T-helper 1 cell treated with Interleukin-12 subunit alpha and Interleukin-12 subunit beta and Interleukin-4 antibody, amounts not matched to agents 30 μg/mL and 1 μg/mL, for 36 hours (primary cell): ENCODE results near the gene INPP5A.

Source experiments
- H3K27ac Mint-ChIP-seq: one replicate; pipeline ENCODE4 v1.8.0; 2021; ENCODE audit warnings: mild to moderate bottlenecking, mixed read lengths
- H3K27me3 Mint-ChIP-seq: one replicate; pipeline ENCODE4 v1.8.0; 2021; ENCODE audit warnings: low read depth, mixed read lengths
- H3K36me3 Mint-ChIP-seq: one replicate; pipeline ENCODE4 v1.8.0; 2021; ENCODE audit warnings: low read depth, mixed read lengths
- H3K4me1 Mint-ChIP-seq: one replicate; pipeline ENCODE4 v1.8.0; 2021; ENCODE audit warnings: low read depth, mixed read lengths
- H3K4me3 Mint-ChIP-seq: one replicate; pipeline ENCODE4 v1.8.0; 2021; ENCODE audit warnings: mild to moderate bottlenecking, moderate library complexity, mixed read lengths
- H3K9me3 Mint-ChIP-seq: one replicate; pipeline ENCODE4 v1.8.0; 2021; ENCODE audit warnings: mixed read lengths

Gene INPP5A

GRCh38 chr10:132802694-132803320 is 265.2 kb downstream of the INPP5A start:
- no peaks in the 10 kb centered on the region for H3K4me1 Mint-ChIP-seq
- no peaks in the 10 kb centered on the region for H3K36me3 Mint-ChIP-seq
- no peaks in the 10 kb centered on the region for H3K9me3 Mint-ChIP-seq
- no peak overlapping the region for H3K27ac Mint-ChIP-seq
- H3K27me3 Mint-ChIP-seq = no peaks in the 10 kb centered on the region
- no peak overlapping the region for H3K4me3 Mint-ChIP-seq

GRCh38 chr10:132803416-132804210 is 266.0 kb downstream of the INPP5A start:
- Mint-ChIP-seq H3K27ac (no peak overlapping the region), H3K27me3 (no peaks in the 10 kb centered on the region), H3K9me3 (no peaks in the 10 kb centered on the region), H3K4me1 (no peaks in the 10 kb centered on the region), H3K36me3 (no peaks in the 10 kb centered on the region), H3K4me3 (no peak overlapping the region)

DNA sequence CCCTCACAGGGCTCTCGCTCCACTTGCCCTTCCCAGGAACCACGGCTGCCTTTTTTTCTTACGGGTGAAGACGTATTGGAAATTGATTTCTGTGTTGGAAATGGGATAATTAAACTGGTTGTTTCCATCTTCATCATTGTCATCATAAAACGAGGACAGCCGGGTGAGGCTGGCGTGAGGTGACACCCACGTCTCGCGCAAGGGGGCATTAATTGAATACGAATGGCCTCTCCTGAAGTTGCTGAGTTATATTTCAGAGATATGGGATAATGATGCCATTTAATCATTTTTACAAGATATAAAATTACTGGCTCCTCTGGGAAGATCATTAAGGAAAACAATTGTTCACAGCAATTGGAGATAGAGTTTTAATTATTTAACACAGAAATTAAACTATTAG is 266.7 kb downstream of the INPP5A start:
- Mint-ChIP-seq H3K27ac (no peak overlapping the region), H3K4me3 (no peak overlapping the region), H3K27me3 (no peaks in the 10 kb centered on the region), H3K9me3 (no peaks in the 10 kb centered on the region), H3K4me1 (no peaks in the 10 kb centered on the region), H3K36me3 (no peaks in the 10 kb centered on the region)

GRCh38 chr10:132804785-132805426 is 267.3 kb downstream of the INPP5A start:
- Mint-ChIP-seq H3K36me3 (no peaks in the 10 kb centered on the region), H3K27me3 (no peaks in the 10 kb centered on the region), H3K27ac (no peak overlapping the region), H3K4me3 (no peak overlapping the region), H3K4me1 (no peaks in the 10 kb centered on the region), H3K9me3 (no peaks in the 10 kb centered on the region)

GRCh38 chr10:132805599-132805998 is 268.0 kb downstream of the INPP5A start:
- Mint-ChIP-seq H3K9me3 (no peaks in the 10 kb centered on the region), H3K4me1 (no peaks in the 10 kb centered on the region), H3K36me3 (no peaks in the 10 kb centered on the region), H3K4me3 (no peak overlapping the region), H3K27ac (no peak overlapping the region), H3K27me3 (no peaks in the 10 kb centered on the region)

DNA sequence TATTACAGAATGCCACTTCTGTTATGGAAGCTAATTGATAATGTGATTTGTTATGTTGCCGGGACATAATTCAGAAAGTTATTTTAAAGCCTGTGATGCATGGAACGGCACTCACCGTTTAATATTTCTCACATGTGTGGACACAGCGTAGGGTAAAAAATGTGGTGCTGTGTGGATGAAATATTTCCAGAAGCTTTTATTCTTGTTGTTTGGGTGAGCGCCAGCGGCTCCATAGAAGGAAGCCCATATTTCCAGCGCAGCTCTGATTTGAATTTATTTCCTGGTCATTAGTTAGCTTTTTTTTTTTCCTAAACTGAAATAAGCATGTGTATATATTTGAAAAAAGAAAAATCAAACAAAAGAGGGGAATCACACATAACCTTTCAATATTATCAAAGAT is 268.5 kb downstream of the INPP5A start:
- Mint-ChIP-seq H3K27me3 (no peaks in the 10 kb centered on the region), H3K9me3 (no peaks in the 10 kb centered on the region), H3K36me3 (no peaks in the 10 kb centered on the region), H3K27ac (no peak overlapping the region), H3K4me1 (no peaks in the 10 kb centered on the region), H3K4me3 (no peak overlapping the region)

DNA sequence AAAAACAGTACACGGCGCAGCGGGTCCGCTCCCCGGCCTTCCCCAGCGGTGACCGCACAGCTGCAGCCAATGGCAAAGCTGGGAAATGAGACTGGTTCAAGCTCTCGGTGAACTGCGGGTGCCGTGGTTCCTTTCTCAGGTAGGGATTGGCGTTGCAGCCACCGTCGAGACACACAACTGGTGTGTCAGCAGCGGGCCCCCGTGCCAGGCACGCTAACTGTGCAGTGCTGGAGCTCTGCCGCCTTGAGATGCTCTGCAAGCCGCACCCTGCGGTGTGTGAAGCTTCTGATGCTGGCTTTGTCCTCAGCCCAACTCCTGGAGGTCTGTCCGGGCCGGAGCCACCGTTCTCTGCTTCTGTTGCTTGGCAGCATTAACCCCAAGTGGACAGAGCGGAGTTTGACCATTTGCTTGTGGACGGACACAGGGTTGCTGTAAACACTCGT is 269.0 kb downstream of the INPP5A start:
- H3K36me3 Mint-ChIP-seq = no peaks in the 10 kb centered on the region
- H3K9me3 Mint-ChIP-seq = no peaks in the 10 kb centered on the region
- no peaks in the 10 kb centered on the region for H3K27me3 Mint-ChIP-seq
- H3K4me3 Mint-ChIP-seq = no peak overlapping the region
- H3K4me1 Mint-ChIP-seq = no peaks in the 10 kb centered on the region
- no peak overlapping the region for H3K27ac Mint-ChIP-seq

DNA sequence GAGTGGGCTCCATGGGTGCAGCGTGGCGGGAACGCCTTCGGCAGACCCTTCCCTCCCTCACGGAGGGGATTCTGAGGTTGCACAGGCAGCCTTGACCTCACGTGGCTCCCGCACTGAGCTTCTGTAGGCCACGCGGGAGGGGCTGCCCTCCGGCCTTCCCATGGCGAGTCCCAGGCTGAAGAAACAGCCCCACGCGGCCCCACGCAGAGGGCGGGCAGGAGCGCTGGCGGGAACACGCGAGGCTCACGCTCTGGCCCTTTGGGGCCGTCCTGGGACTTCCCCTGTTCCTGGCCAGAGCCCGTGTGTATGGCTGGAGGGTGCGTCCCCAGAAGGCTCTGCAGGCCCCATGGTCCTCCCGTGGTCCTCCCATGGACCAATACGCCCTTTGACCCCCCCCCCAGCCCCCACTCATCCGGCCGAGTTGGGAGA is 270.0 kb downstream of the INPP5A start:
- H3K4me1 Mint-ChIP-seq = no peaks in the 10 kb centered on the region
- no peaks in the 10 kb centered on the region for H3K27me3 Mint-ChIP-seq
- no peaks in the 10 kb centered on the region for H3K9me3 Mint-ChIP-seq
- no peak overlapping the region for H3K27ac Mint-ChIP-seq
- no peak overlapping the region for H3K4me3 Mint-ChIP-seq
- H3K36me3 Mint-ChIP-seq = no peaks in the 10 kb centered on the region

- Mint-ChIP-seq H3K4me1 (no peaks in the 10 kb centered on the region), H3K36me3 (no peaks in the 10 kb centered on the region), H3K27ac (no peak overlapping the region), H3K9me3 (no peaks in the 10 kb centered on the region), H3K4me3 (no peak overlapping the region), H3K27me3 (no peaks in the 10 kb centered on the region)
These were observed 271.0 kb downstream of the INPP5A start for GRCh38 chr10:132808383-132809231.

- H3K9me3 Mint-ChIP-seq = no peaks in the 10 kb centered on the region
- no peaks in the 10 kb centered on the region for H3K36me3 Mint-ChIP-seq
- no peaks in the 10 kb centered on the region for H3K4me1 Mint-ChIP-seq
- H3K27me3 Mint-ChIP-seq = no peaks in the 10 kb centered on the region
- no peak overlapping the region for H3K27ac Mint-ChIP-seq
- H3K4me3 Mint-ChIP-seq = no peak overlapping the region
These were observed 271.9 kb downstream of the INPP5A start for GRCh38 chr10:132809232-132810140.

- no peaks in the 10 kb centered on the region for H3K27me3 Mint-ChIP-seq
- no peaks in the 10 kb centered on the region for H3K36me3 Mint-ChIP-seq
- no peaks in the 10 kb centered on the region for H3K4me1 Mint-ChIP-seq
- H3K27ac Mint-ChIP-seq = no peak overlapping the region
- H3K9me3 Mint-ChIP-seq = no peaks in the 10 kb centered on the region
- H3K4me3 Mint-ChIP-seq = no peak overlapping the region
These were observed 272.7 kb downstream of the INPP5A start for GRCh38 chr10:132810141-132810806.

DNA sequence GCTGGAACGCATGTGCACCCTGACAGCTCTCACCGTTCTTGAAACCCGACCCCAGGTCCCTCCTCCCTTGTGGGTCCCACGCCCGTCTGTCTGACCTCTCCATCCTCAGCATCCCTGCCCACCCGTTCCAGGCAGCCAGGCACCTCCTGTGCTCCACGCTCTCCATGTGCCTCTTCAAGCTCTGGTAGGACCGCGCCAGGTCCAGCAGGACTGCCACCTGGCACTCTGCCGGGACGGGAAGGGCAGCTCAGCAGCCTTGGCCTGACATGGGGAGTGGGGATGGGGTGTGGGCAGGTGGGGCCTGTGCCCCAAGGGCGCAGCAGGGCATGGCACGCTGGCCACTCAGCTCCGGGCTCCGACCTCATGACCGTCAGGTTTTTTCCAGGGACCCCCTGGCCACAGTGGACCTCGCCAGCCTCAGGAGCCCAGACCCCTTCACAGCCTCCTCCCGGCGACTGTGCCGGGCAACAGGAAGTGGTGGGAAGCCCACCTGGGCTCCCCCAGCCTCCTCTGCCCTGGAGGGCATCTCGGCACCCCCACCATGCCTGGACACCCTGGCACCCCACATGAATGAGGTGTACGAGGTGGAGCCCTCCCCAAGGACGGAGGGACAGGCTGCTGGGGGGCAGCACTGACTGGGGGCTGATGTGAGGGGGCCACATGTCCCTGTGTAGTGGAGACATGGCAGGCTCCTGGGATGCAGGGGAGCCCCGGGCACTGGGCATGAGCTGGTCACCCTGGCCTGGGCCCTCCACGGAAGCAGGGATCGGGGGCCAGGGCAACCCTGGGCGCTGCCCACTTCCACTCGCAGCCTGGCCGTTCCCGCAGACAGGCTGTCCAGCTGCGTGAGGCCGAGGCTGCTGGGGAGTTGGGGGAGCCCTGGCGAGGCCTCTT is 273.5 kb downstream of the INPP5A start:
- no peaks in the 10 kb centered on the region for H3K9me3 Mint-ChIP-seq
- H3K27ac Mint-ChIP-seq = no peak overlapping the region
- H3K4me3 Mint-ChIP-seq = no peak overlapping the region
- H3K4me1 Mint-ChIP-seq = no peaks in the 10 kb centered on the region
- H3K36me3 Mint-ChIP-seq = no peaks in the 10 kb centered on the region
- H3K27me3 Mint-ChIP-seq = no peaks in the 10 kb centered on the region
